H1 (cell line): ENCODE data around the gene CCDC73. TPM values are rescaled to one million over a fixed set of nuclear protein-coding genes. Genes with fewer than 3 reads are reported as not detected.

Experiments used
- CTCF ChIA-PET: fragments of 300-600 bp; sonication (Branson Sonifier 250); formaldehyde crosslinking; loops from one replicate; lab custom pipeline; 2021; ENCODE audit not compliant: partially characterized antibody; lab: Charles Lee
- POLR2A ChIA-PET: fragments of 300-600 bp; sonication (Branson Sonifier 250); formaldehyde crosslinking; loops from one replicate; lab custom pipeline; 2021; ENCODE audit warnings: inconsistent platforms; ENCODE audit not compliant: partially characterized antibody; lab: Charles Lee
- DNase-seq, 2 experiments: peaks; one replicate each; pipeline versions ENCODE4 v3.0.0 to v3.0.0-alpha.2; 2010 to 2022; ENCODE audit warnings: low spot score in 2 of 2, low read depth in 1 of 2, mixed read lengths in 1 of 2
- FAIRE-seq: peaks from 2 replicates; lab custom pipeline; 2011; peaks lifted over from hg19 to GRCh38; lab: Jason Lieb, UNC
- H2AFZ ChIP-seq: 2 replicates; pipeline ENCODE4 v1.8.1; 2012; ENCODE audit warnings: low read length, inconsistent platforms
- H2AK5ac ChIP-seq: 2 replicates; pipeline ENCODE4 v1.6.1; 2013; ENCODE audit warnings: low read depth, low read length
- H2BK120ac ChIP-seq: replicated peaks from 2 replicates; pipeline ENCODE3; 2013; ENCODE audit warnings: low read depth, low read length, inconsistent platforms
- H2BK12ac ChIP-seq: 2 replicates; pipeline ENCODE4 v1.6.1; 2013; ENCODE audit warnings: low read depth, low read length
- H2BK15ac ChIP-seq: 2 replicates; pipeline ENCODE4 v1.6.1; 2013; ENCODE audit warnings: low read length
- H2BK20ac ChIP-seq: 2 replicates; pipeline ENCODE4 v1.6.1; 2013; ENCODE audit warnings: low read length
- H2BK5ac ChIP-seq: 2 replicates; pipeline ENCODE4 v1.6.1; 2013; ENCODE audit warnings: low read depth, low read length
- H3K14ac ChIP-seq: 2 replicates; pipeline ENCODE4 v1.6.1; 2013; ENCODE audit warnings: inconsistent platforms; ENCODE audit not compliant: insufficient read length
- H3K18ac ChIP-seq: 2 replicates; pipeline ENCODE4 v1.6.1; 2013; ENCODE audit warnings: low read length; ENCODE audit errors: extremely low read depth
- H3K23ac ChIP-seq: 2 replicates; pipeline ENCODE4 v1.6.1; 2013; ENCODE audit warnings: inconsistent platforms; ENCODE audit not compliant: insufficient read length
- H3K23me2 ChIP-seq: 2 replicates; pipeline ENCODE4 v1.6.1; 2013; ENCODE audit warnings: low read depth, low read length
- H3K27ac ChIP-seq: 2 replicates; pipeline ENCODE4 v1.6.1; 2011; ENCODE audit warnings: low read depth, low read length, inconsistent platforms
- H3K27me3 ChIP-seq, 4 experiments: replicated peaks in 1 of 4; 1 replicate in 1 of 4; 2 replicates in 3 of 4; pipeline versions ENCODE4 v1.6.1 to v1.8.1; 2011 to 2013; ENCODE audit warnings: low read length in 3 of 4, mild to moderate bottlenecking in 3 of 4, inconsistent platforms in 2 of 4, mixed read lengths in 2 of 4, moderate library complexity in 1 of 4; ENCODE audit not compliant: control insufficient read depth in 3 of 4, insufficient read depth in 3 of 4; ENCODE audit errors: extremely low read depth in 1 of 4
- H3K36me3 ChIP-seq, 4 experiments: 2 replicates each; pipeline versions ENCODE4 v1.6.1 to v1.8.1; 2011 to 2013; ENCODE audit warnings: mild to moderate bottlenecking in 4 of 4, low read length in 3 of 4, moderate library complexity in 2 of 4, control low read depth in 1 of 4, inconsistent platforms in 1 of 4; ENCODE audit not compliant: insufficient read depth in 4 of 4, control insufficient read depth in 2 of 4
- H3K4ac ChIP-seq: replicated peaks from 2 replicates; pipeline ENCODE3; 2013; ENCODE audit warnings: low read length, low read depth, mixed read lengths, inconsistent platforms; ENCODE audit not compliant: insufficient read length
- H3K4me1 ChIP-seq, 4 experiments: replicated peaks in 1 of 4; 1 replicate in 1 of 4; 2 replicates in 3 of 4; pipeline versions ENCODE4 v1.6.1 to v1.8.1; 2011 to 2013; ENCODE audit warnings: low read length in 3 of 4, inconsistent platforms in 2 of 4, mixed read lengths in 1 of 4; ENCODE audit not compliant: insufficient read depth in 4 of 4, control insufficient read depth in 3 of 4
- H3K4me2 ChIP-seq, 2 experiments: 2 replicates each; pipeline versions ENCODE4 v1.6.1 to v1.8.1; 2011 to 2013; ENCODE audit warnings: low read depth in 2 of 2, low read length in 2 of 2, control low read depth in 1 of 2, inconsistent platforms in 1 of 2, mild to moderate bottlenecking in 1 of 2; ENCODE audit not compliant: insufficient read depth in 1 of 2
- H3K4me3 ChIP-seq, 4 experiments: fragments of 200-600, 300-600 bp in 1 of 4; sonication (generic), shearing (Covaris generic), sonication (Bioruptor Twin) in 1 of 4; 2 replicates each; pipeline versions ENCODE4 v1.5.1 to v1.8.1; 2011 to 2016; ENCODE audit warnings: low read length in 4 of 4, low read depth in 3 of 4, control low read depth in 2 of 4, inconsistent platforms in 2 of 4, mild to moderate bottlenecking in 2 of 4, mixed read lengths in 1 of 4, moderate library complexity in 1 of 4; ENCODE audit not compliant: insufficient read depth in 2 of 4; ENCODE audit errors: extremely low read depth in 1 of 4
- H3K56ac ChIP-seq: replicated peaks from 2 replicates; pipeline ENCODE3; 2013; ENCODE audit warnings: low read depth, mild to moderate bottlenecking, mixed read lengths, low read length, inconsistent platforms; ENCODE audit not compliant: insufficient read length
- H3K79me1 ChIP-seq: 2 replicates; pipeline ENCODE4 v1.6.1; 2013; ENCODE audit warnings: low read depth, low read length, control low read depth
- H3K79me2 ChIP-seq, 2 experiments: 2 replicates each; pipeline versions ENCODE4 v1.6.1 to v1.8.1; 2012 to 2013; ENCODE audit warnings: low read length in 2 of 2, mild to moderate bottlenecking in 2 of 2, inconsistent platforms in 1 of 2; ENCODE audit not compliant: insufficient read depth in 2 of 2, control insufficient read depth in 1 of 2
- H3K9ac ChIP-seq, 4 experiments: replicated peaks in 1 of 4; 1 replicate in 1 of 4; 2 replicates in 3 of 4; pipeline versions ENCODE4 v1.6.1 to v1.8.1; 2011 to 2013; ENCODE audit warnings: low read depth in 3 of 4, low read length in 3 of 4, control low read depth in 2 of 4, mild to moderate bottlenecking in 2 of 4, moderate library complexity in 2 of 4, inconsistent platforms in 1 of 4; ENCODE audit errors: extremely low read depth in 1 of 4
- H3K9me3 ChIP-seq, 2 experiments: 2 replicates each; pipeline versions ENCODE4 v1.6.1 to v1.8.1; 2012 to 2013; ENCODE audit warnings: mild to moderate bottlenecking in 2 of 2, moderate library complexity in 2 of 2, control low read depth in 1 of 2, inconsistent platforms in 1 of 2, low read depth in 1 of 2, low read length in 1 of 2, mixed read lengths in 1 of 2; ENCODE audit not compliant: insufficient read depth in 2 of 2
- H4K20me1 ChIP-seq, 2 experiments: replicated peaks in 1 of 2; 2 replicates each; pipeline versions ENCODE3 to v1.8.1; 2011 to 2013; ENCODE audit warnings: inconsistent platforms in 2 of 2, low read length in 2 of 2, mild to moderate bottlenecking in 1 of 2; ENCODE audit not compliant: insufficient read depth in 2 of 2, control insufficient read depth in 1 of 2
- H4K5ac ChIP-seq: 2 replicates; pipeline ENCODE4 v1.6.1; 2013; ENCODE audit warnings: low read length, low read depth, mixed read lengths, inconsistent platforms; ENCODE audit not compliant: insufficient read length
- H4K8ac ChIP-seq: 2 replicates; pipeline ENCODE4 v1.8.0; 2013; ENCODE audit warnings: mild to moderate bottlenecking, moderate library complexity, low read length, inconsistent platforms; ENCODE audit not compliant: insufficient read depth; ENCODE audit errors: extremely low read depth
- H4K91ac ChIP-seq: replicated peaks from 2 replicates; pipeline ENCODE3; 2013; ENCODE audit warnings: low read length, mixed read lengths, inconsistent platforms; ENCODE audit not compliant: insufficient read length
- EGR1 ChIP-seq: IDR thresholded peaks from 2 replicates; pipeline ENCODE4 v1.6.1; 2011; ENCODE audit warnings: low read depth, low read length, borderline replicate concordance
- TAF1 ChIP-seq: IDR thresholded peaks from 2 replicates; pipeline ENCODE4 v1.6.1; 2011; ENCODE audit warnings: mild to moderate bottlenecking, low read depth, low read length
- whole genome bisulfite sequencing, 2 experiments: shearing (Covaris generic) in 1 of 2; methylation state at CpG; one replicate each; pipeline versions ENCODE4 v1.1.6 to v1.1.7; 2013 to 2015; ENCODE audit warnings: low lambda C conversion rate in 2 of 2, mixed read lengths in 2 of 2, inconsistent platforms in 1 of 2, low coverage in 1 of 2, missing lambda C conversion rate in 1 of 2; ENCODE audit not compliant: insufficient replicate concordance in 2 of 2, insufficient coverage in 1 of 2, insufficient read length in 1 of 2; ENCODE audit errors: extremely low coverage in 1 of 2, missing lambda C conversion rate in 1 of 2; 5-methylcytosine and 5-hydroxymethylcytosine counted together
- polyA plus RNA-seq, 7 experiments: library from polyadenylated mRNA; depleted of rRNA in 3 of 7; stranded (reverse) in 5 of 7; unstranded in 2 of 7; fragments of >200 nt in 5 of 7; fragments of 200-250 nt in 2 of 7; gene quantifications; 1 replicate in 5 of 7; 2 replicates in 1 of 7; 4 replicates in 1 of 7; pipeline versions ENCODE4 v1.2.1 to v1.2.3, GENCODE V29; 2011 to 2013; ENCODE audit warnings: missing spikeins in 2 of 7, mixed read lengths in 2 of 7
- total RNA-seq: library from RNA; stranded (reverse); fragmentation: NEBNext Ultra II Directional; extraction: Animal tissue kit (Norgen Biotek cat#: 25700); gene quantifications from 2 replicates; pipeline ENCODE4 v1.2.1, GENCODE V29; 2021

The CCDC73 gene
- total and polyA plus RNA-seq, 2 of the 8 experiments (the other 6 are each of a cell fraction or from before 2014, with no cell fraction given) = not detected

DNA sequence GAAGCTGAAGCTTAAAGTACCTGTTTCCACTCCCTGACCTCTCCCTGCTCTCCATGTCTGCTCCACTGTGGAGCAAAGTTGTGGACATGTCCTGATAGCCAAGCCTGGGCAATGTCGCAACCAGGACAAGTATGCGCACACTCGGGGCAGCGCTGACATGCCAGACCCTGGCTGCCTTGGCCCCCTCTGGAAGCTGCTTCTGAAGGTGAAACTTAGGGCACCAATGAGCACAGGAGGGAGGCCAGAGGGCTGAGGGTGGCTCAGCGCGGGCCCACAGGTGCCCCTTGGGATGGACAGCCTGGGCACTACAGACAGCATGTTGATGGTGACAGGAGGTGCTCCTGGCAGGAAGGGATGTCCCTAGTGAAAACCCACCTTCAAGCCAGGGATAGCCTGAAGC is 90.2 kb downstream of the CCDC73 start:
- Histone ChIP-seq H2BK20ac (no peak overlapping the region), H2BK120ac (no peak overlapping the region), H3K9ac (no peak overlapping the region), H3K18ac (no peak overlapping the region), H4K91ac (no peak overlapping the region), H3K23me2 (no peaks in the 10 kb centered on the region), H3K79me1 (no peaks in the 10 kb centered on the region), H2AK5ac (0 out of 2 replicates have a peak overlapping the region, but pooled peaks have one; percentile 3), H4K8ac (peak overlapping the region; percentile 72), H3K27ac (no peak overlapping the region), H2AFZ (no peak overlapping the region), H3K14ac (no peak overlapping the region), H3K4ac (no peak overlapping the region), H3K23ac (no peak overlapping the region), H3K4me1 (peaks cover 0 to 2% (median 0%) of the 10 kb centered on the region in 4 experiments; a peak in 2 of 7 replicates), H2BK12ac (no peak overlapping the region), H2BK5ac (no peak overlapping the region), H3K4me2 (no peak overlapping the region), H4K5ac (no peak overlapping the region), H3K4me3 (no peak overlapping the region), H3K27me3 (no peaks in the 10 kb centered on the region), H2BK15ac (no peak overlapping the region), H4K20me1 (no peaks in the 10 kb centered on the region), H3K56ac (no peak overlapping the region), H3K9me3 (no peaks in the 10 kb centered on the region), H3K79me2 (no peaks in the 10 kb centered on the region), H3K36me3 (no peaks in the 10 kb centered on the region)
- DNase-seq (no peak), FAIRE-seq (no peak)
- ChIA-PET POLR2A (no interaction called here), CTCF (interaction anchor here (0.6 to 2.8 kb wide), 2 partner anchors 10 to 46 kb away, joined by 3 to 13 read pairs; no protein-coding TSS in a partner anchor)
- 97% methylated on average over 6 of the region's 6 CpGs; no CpG with 5 or more reads in 1 of the 2 experiments for WGBS, 2 experiments
- TF ChIP-seq TAF1 = no peak
- no peak for TF ChIP-seq EGR1
